GM21723 (cell line): ENCODE data around the gene EN2.

Source experiments
- ATAC-seq: cut with Tn5 transposase; IDR thresholded peaks from one replicate; pipeline ENCODE4 v1.9.1; 2021; ENCODE audit warnings: mild to moderate bottlenecking, moderate library complexity; ENCODE audit not compliant: unreplicated experiment

EN2 gene

GRCh38 chr7:155450558-155450969 is 7.4 kb upstream of the EN2 start:
- no peak for ATAC-seq

- ATAC-seq: no peak
These were observed 6.7 kb upstream of the EN2 start for GRCh38 chr7:155450970-155451801.

- no peak for ATAC-seq
These were observed 6.1 kb upstream of the EN2 start for GRCh38 chr7:155451840-155452239.

GRCh38 chr7:155452505-155453295 is 5.2 kb upstream of the EN2 start:
- no peak for ATAC-seq

GRCh38 chr7:155453296-155454182 is 4.4 kb upstream of the EN2 start:
- ATAC-seq: no peak

GRCh38 chr7:155454183-155455112 is 3.5 kb upstream of the EN2 start:
- no peak for ATAC-seq

- no peak for ATAC-seq
These were observed 2.7 kb upstream of the EN2 start for GRCh38 chr7:155455132-155455693.

GRCh38 chr7:155455776-155456737 is 1.9 kb upstream of the EN2 start:
- ATAC-seq: no peak

- ATAC-seq: no peak
These were observed 988 bp upstream of the EN2 start for GRCh38 chr7:155456738-155457543.

- no peak for ATAC-seq
These were observed 302 bp upstream of the EN2 start for GRCh38 chr7:155457544-155458110.

GRCh38 chr7:155458878-155459699 is 1.2 kb downstream of the EN2 start:
- ATAC-seq: no peak

- ATAC-seq: no peak
These were observed 2.0 kb downstream of the EN2 start for GRCh38 chr7:155459700-155460461.

GRCh38 chr7:155460926-155461613 is 3.1 kb downstream of the EN2 start:
- ATAC-seq: no peak

- no peak for ATAC-seq
These were observed 3.7 kb downstream of the EN2 start for GRCh38 chr7:155461631-155462030.

GRCh38 chr7:155462163-155462735 is 4.3 kb downstream of the EN2 start:
- ATAC-seq: no peak
